Measurements from ENCODE around the gene MYD88. TPM values are rescaled to one million over a fixed set of nuclear protein-coding genes. Genes with fewer than 3 reads are reported as not detected.

MYD88 gene
- total RNA-seq, 1 donor from 2014 or later = 51.0 TPM

DNA sequence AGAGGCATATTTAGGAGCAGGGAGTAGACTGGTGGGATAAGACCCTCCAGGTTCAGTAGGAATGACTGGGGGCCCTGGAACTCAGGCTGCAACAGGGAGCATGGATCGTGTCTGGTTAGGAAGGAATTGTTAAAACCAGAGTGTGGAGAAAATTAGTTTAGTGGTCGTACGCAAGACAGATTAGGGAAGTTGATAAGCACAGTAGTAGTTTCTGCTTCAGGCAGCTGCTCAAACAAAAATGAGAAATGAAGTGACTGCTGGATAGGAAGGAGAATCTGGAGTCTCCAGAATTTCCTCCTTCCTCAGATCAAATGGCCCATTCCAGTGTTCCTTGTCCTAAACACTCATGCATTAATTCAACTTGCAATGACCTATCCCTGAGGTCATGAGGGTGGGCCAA lies 11.2 kb downstream of the MYD88 start:
- no peak overlapping the region for H3K4me3 Mint-ChIP-seq (ENCODE audit: unreplicated experiment)
- H3K4me1 Mint-ChIP-seq (ENCODE audit: unreplicated experiment) = peaks cover 6% of the 10 kb centered on the region
- H3K27me3 Mint-ChIP-seq (ENCODE audit: unreplicated experiment) = peaks cover 3% of the 10 kb centered on the region
- H3K36me3 Mint-ChIP-seq (ENCODE audit: low read depth, unreplicated experiment) = no peaks in the 10 kb centered on the region
- TF ChIP-seq, protein P1, sequence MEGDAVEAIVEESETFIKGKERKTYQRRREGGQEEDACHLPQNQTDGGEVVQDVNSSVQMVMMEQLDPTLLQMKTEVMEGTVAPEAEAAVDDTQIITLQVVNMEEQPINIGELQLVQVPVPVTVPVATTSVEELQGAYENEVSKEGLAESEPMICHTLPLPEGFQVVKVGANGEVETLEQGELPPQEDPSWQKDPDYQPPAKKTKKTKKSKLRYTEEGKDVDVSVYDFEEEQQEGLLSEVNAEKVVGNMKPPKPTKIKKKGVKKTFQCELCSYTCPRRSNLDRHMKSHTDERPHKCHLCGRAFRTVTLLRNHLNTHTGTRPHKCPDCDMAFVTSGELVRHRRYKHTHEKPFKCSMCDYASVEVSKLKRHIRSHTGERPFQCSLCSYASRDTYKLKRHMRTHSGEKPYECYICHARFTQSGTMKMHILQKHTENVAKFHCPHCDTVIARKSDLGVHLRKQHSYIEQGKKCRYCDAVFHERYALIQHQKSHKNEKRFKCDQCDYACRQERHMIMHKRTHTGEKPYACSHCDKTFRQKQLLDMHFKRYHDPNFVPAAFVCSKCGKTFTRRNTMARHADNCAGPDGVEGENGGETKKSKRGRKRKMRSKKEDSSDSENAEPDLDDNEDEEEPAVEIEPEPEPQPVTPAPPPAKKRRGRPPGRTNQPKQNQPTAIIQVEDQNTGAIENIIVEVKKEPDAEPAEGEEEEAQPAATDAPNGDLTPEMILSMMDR (IDR thresholded peaks at IDR 0.05; ENCODE audit: unreplicated experiment) = no peak
- no peaks in the 10 kb centered on the region for H3K9me3 Mint-ChIP-seq (ENCODE audit: unreplicated experiment)
- H3K27ac Mint-ChIP-seq (ENCODE audit: unreplicated experiment) = no peak overlapping the region
- DNase-seq (ENCODE audit: low spot score) = no peak

DNA sequence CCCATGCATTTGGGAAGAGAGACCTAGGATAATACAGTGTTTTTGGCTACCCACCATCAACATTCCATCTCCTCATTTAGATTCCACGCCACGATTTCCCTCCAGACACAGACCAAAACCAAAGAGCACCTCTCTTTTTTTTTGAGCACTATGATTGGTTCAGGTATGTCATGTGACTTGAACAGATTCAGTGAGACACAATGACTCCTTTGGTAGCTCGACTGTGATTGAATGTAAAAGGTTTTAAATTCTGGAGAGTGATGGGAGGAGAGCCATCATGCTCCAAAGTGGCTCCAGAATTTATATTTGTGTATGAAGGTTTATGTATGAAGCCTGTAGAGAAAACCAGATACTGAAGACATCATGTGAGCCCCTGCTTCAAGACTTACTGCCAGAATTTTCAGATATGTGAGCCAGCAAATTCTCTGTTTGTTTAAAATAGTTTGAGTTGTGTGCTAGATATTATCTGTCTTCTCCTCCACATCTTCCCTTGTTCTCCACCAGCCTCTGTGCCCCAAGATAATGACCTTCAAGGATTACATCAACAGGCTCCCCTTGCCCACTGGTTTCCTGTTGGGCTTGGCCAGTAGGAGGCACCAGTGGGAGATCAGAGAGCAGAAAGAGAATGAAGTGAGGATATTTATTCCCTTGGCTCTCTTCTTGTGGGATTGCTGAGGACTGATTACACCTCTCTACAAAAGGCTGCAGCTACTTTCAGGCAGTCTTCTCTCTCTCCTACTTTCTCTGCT lies 12.5 kb downstream of the MYD88 start:
- Mint-ChIP-seq H3K4me1 (ENCODE audit: unreplicated experiment) (peaks cover 6% of the 10 kb centered on the region), H3K36me3 (ENCODE audit: low read depth, unreplicated experiment) (no peaks in the 10 kb centered on the region), H3K4me3 (ENCODE audit: unreplicated experiment) (no peak overlapping the region), H3K27ac (ENCODE audit: unreplicated experiment) (no peak overlapping the region), H3K9me3 (ENCODE audit: unreplicated experiment) (no peaks in the 10 kb centered on the region), H3K27me3 (ENCODE audit: unreplicated experiment) (peaks cover 3% of the 10 kb centered on the region)
- no peak for DNase-seq (ENCODE audit: low spot score)
- TF ChIP-seq, protein P1 (IDR thresholded peaks at IDR 0.05; ENCODE audit: unreplicated experiment) = no peak

DNA sequence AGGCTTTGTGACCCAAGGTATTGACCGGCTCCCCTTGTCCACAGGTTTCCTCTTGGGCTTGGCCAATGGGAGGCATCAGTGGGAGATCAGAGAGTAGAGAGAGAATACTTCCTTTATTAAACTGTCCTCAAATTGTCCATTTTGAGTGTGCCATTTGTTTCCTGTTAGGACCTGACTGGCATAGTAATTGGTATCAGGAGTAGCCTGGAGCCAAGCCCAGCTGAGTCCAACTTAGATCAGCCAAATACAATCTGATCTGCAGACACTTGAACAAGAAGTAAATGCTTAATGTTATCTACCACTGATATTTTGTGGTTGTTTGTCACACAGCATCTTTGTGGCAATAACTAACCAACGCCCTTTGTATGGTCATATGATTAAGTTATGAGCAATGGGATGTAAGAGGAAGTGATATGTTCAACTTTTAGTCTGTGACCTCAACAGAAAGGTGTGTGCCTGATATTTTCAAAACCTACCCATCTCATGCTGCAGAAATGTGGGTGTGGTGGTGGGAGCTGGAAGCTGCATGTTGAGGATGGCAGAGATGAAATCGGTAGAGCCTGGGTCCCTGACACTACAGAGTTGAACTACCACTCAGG lies 13.3 kb downstream of the MYD88 start:
- H3K36me3 Mint-ChIP-seq (ENCODE audit: low read depth, unreplicated experiment) = no peaks in the 10 kb centered on the region
- no peaks in the 10 kb centered on the region for H3K9me3 Mint-ChIP-seq (ENCODE audit: unreplicated experiment)
- TF ChIP-seq, protein P1 (IDR thresholded peaks at IDR 0.05; ENCODE audit: unreplicated experiment) = no peak
- peaks cover 3% of the 10 kb centered on the region for H3K27me3 Mint-ChIP-seq (ENCODE audit: unreplicated experiment)
- no peak for DNase-seq (ENCODE audit: low spot score)
- no peak overlapping the region for H3K4me3 Mint-ChIP-seq (ENCODE audit: unreplicated experiment)
- H3K4me1 Mint-ChIP-seq (ENCODE audit: unreplicated experiment) = peaks cover 6% of the 10 kb centered on the region
- no peak overlapping the region for H3K27ac Mint-ChIP-seq (ENCODE audit: unreplicated experiment)

DNA sequence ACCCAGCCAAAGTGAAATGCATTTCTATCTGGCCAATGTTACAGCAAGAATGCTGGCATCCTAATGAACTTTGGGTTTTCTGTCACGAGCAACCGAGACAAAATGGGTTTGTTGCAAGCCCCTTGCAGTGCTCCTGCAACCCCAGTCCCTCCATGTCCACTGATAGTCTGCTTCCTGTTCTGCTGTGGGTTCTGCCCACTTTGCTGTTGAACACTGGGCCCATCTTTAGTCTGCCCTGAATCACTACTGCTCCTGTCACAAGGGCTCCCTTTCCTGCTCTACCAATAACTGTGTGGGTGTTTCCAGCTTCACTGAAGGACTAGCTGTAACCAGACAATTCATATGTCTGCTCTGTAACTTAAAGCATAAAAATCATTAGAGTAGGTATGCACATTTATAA lies 14.1 kb downstream of the MYD88 start:
- Mint-ChIP-seq H3K27ac (ENCODE audit: unreplicated experiment) (no peak overlapping the region), H3K4me3 (ENCODE audit: unreplicated experiment) (no peak overlapping the region), H3K9me3 (ENCODE audit: unreplicated experiment) (no peaks in the 10 kb centered on the region), H3K4me1 (ENCODE audit: unreplicated experiment) (peaks cover 6% of the 10 kb centered on the region), H3K36me3 (ENCODE audit: low read depth, unreplicated experiment) (no peaks in the 10 kb centered on the region), H3K27me3 (ENCODE audit: unreplicated experiment) (peaks cover 3% of the 10 kb centered on the region)
- no peak for DNase-seq (ENCODE audit: low spot score)
- TF ChIP-seq, protein P1 (IDR thresholded peaks at IDR 0.05; ENCODE audit: unreplicated experiment) = no peak

DNA sequence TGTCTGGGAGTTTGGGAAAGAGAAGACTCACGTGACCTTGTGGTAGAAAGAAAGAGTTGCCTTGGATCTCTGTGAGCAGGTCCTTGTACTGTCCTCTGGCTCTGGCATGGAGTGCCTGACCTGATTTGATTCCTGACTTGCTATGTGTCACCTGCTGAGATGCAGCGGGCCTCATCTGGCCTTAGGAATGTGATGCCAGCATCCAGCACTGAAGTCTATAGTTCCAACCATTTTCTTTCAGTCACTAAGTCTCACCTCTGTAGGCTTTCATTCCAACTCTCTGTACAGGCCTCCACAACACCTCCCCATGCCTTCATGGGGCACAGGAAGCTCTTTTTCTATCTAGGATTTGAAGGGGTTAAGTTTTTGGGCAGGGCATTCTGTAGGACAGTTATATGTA lies 14.8 kb downstream of the MYD88 start:
- H3K4me1 Mint-ChIP-seq (ENCODE audit: unreplicated experiment) = peaks cover 6% of the 10 kb centered on the region
- no peak overlapping the region for H3K4me3 Mint-ChIP-seq (ENCODE audit: unreplicated experiment)
- H3K27me3 Mint-ChIP-seq (ENCODE audit: unreplicated experiment) = peaks cover 3% of the 10 kb centered on the region
- TF ChIP-seq, protein P1 (IDR thresholded peaks at IDR 0.05; ENCODE audit: unreplicated experiment) = no peak
- no peaks in the 10 kb centered on the region for H3K9me3 Mint-ChIP-seq (ENCODE audit: unreplicated experiment)
- H3K27ac Mint-ChIP-seq (ENCODE audit: unreplicated experiment) = no peak overlapping the region
- no peak for DNase-seq (ENCODE audit: low spot score)
- no peaks in the 10 kb centered on the region for H3K36me3 Mint-ChIP-seq (ENCODE audit: low read depth, unreplicated experiment)

All from endothelial cell (in vitro differentiated cells).